Measurements from ENCODE around the gene SHC4.

The SHC4 gene

DNA sequence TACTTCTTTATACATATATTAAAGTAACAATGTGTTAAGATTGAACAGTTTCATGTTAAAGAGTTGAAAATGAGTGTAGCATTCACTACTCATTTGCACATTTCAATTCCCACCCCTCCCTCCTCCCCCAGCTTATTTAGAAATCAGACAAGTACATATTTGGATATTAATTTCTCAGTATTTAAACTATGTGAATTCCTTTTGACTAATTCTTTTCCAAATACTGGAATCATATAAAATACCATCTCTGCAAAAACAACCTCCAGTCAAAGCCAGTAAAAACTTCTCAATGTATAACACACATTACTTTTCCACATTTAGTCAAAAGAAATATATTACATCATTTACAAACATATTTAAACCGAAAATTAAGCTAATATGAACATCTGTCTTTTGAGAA is 25.5 kb upstream of the SHC4 start:
- no peak for DNase-seq (ENCODE audit: insufficient read length, low spot score)
- no peak for TF ChIP-seq CTCF (IDR thresholded peaks at IDR 0.05; ENCODE audit: insufficient read depth, missing control alignments)
- FAIRE-seq = no peak

- no peak for DNase-seq (ENCODE audit: insufficient read length, low spot score)
- TF ChIP-seq CTCF (IDR thresholded peaks at IDR 0.05; ENCODE audit: insufficient read depth, missing control alignments) = no peak
- FAIRE-seq = no peak
Observed at GRCh38 chr15:48987142-48987541, 23.4 kb upstream of the SHC4 start.

DNA sequence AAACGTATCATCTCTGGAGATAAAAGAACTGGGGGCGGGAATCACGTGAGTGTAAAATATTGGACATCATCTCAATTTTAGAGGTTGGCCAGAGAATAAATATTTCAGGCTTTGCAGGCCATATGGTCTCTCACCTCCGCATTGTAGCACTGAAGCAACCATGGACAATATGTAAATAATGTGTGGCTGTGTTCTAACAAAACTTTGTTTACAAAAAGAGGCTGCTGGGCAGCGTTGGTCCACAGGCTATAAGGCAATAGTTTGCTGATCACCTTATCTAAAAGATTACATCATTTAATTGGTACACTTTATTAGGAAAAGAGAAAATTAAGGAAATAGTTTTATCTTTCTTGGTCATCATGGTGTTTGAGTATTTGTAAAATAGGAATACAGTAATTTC is 22.5 kb upstream of the SHC4 start:
- TF ChIP-seq CTCF (IDR thresholded peaks at IDR 0.05; ENCODE audit: insufficient read depth, missing control alignments) = no peak
- no peak for DNase-seq (ENCODE audit: insufficient read length, low spot score)
- FAIRE-seq = no peak

- no peak for TF ChIP-seq CTCF (IDR thresholded peaks at IDR 0.05; ENCODE audit: insufficient read depth, missing control alignments)
- no peak for FAIRE-seq
- DNase-seq (ENCODE audit: insufficient read length, low spot score) = no peak
Observed at GRCh38 chr15:48985516-48985915, 21.8 kb upstream of the SHC4 start.

DNA sequence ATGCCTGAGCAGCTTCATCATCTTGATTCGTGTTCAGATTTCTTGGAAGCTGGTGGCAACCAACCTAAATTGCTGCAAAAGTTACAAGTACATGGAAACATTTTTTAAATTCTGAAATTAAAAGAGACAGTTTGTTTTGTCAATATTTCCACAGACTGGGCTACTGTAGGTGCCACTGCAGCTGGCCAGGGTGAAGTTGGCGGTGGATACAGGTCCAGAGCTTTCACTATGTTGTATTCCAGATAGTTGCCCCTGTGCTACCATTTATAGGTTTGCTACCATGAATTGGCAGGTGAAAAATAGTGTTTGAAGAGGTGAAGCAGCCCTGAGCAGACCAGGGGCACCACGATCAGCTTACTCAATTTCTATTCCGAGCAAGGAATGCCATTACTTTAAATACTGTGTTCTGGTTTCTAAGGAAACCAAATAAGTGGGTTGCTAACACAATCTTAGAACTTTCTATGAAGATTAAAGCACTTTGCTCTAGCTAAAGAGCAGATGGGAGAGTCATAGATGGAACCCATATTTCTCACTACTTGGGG is 21.2 kb upstream of the SHC4 start:
- FAIRE-seq = no peak
- no peak for DNase-seq (ENCODE audit: insufficient read length, low spot score)
- no peak for TF ChIP-seq CTCF (IDR thresholded peaks at IDR 0.05; ENCODE audit: insufficient read depth, missing control alignments)

- DNase-seq (ENCODE audit: insufficient read length, low spot score) (no peak), FAIRE-seq (no peak)
- TF ChIP-seq CTCF (IDR thresholded peaks at IDR 0.05; ENCODE audit: insufficient read depth, missing control alignments) = no peak
Observed at GRCh38 chr15:48984021-48984710, 20.4 kb upstream of the SHC4 start.

- DNase-seq (ENCODE audit: insufficient read length, low spot score) = no peak
- no peak for TF ChIP-seq CTCF (IDR thresholded peaks at IDR 0.05; ENCODE audit: insufficient read depth, missing control alignments)
- FAIRE-seq = no peak
Observed at GRCh38 chr15:48983300-48983699, 19.6 kb upstream of the SHC4 start.
